Measurements from ENCODE around the gene TLE6.

The TLE6 gene

GRCh38 chr19:3042621-3043267, 65.4 kb downstream of the TLE6 start:
- Histone ChIP-seq H3K9me3 (ENCODE audit: severe bottlenecking) (no peaks in the 10 kb centered on the region), H3K36me3 (no peaks in the 10 kb centered on the region), H3K27me3 (ENCODE audit: insufficient read depth, low read depth, severe bottlenecking) (no peaks in the 10 kb centered on the region), H3K27ac (peak overlapping the region; percentile 29; the same call in 1 of the 2 replicates), H3K4me3 (ENCODE audit: low read depth, low read length) (no peak overlapping the region)
- no peak for TF ChIP-seq CTCF (IDR thresholded peaks at IDR 0.05; ENCODE audit: low read depth, low read length)
- DNase-seq, result no peak
